Stimulated activated CD4-positive, alpha-beta T cell treated with anti-CD3 and anti-CD28 coated beads, Interleukin-12 subunit alpha, Interleukin-12 subunit beta, amount 100 ng/mL, for 24 hours (primary cell): ENCODE results near the gene SH3GL1.

ENCODE experiments used
- DNase-seq, 2 experiments: peaks; one replicate each; pipeline ENCODE4 v3.0.0-alpha.2; 2020; ENCODE audit warnings: low read depth in 2 of 2

The SH3GL1 gene

GRCh38 chr19:4375164-4376027 is 25.0 kb downstream of the SH3GL1 start:
- no peak for DNase-seq

DNA sequence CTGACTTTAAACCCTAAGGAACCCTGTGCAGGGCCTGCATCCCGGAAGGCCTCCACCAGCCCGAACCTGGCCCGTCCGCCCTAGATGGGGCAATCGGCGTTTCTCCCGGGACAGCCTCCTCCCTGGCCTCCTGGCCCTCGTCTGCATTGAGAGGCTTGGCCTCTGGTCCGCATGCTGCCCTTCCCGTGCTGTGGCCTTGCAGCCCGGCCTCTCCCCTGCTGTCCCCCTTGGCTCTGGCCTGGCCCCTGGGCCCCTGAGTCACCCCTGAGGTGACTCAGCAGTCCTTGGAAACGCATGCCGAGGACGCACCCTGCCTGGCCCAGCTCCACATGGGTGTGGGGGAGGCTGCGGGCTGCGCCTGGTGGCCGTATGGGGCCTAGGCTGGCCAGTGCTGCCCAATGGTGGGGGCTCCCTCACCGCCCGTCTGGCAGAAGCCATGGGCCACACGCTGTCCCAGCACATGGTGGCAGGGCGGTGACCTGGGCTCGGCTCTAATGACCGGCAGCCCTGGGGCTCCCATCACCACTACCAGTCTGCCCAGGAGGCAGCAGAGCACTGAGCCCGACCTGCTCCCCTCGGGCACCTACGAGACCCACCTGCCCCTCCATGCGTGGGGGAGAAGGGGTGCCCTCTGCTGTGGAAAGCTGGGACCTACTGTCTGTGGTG is 25.7 kb downstream of the SH3GL1 start:
- no peak for DNase-seq

DNA sequence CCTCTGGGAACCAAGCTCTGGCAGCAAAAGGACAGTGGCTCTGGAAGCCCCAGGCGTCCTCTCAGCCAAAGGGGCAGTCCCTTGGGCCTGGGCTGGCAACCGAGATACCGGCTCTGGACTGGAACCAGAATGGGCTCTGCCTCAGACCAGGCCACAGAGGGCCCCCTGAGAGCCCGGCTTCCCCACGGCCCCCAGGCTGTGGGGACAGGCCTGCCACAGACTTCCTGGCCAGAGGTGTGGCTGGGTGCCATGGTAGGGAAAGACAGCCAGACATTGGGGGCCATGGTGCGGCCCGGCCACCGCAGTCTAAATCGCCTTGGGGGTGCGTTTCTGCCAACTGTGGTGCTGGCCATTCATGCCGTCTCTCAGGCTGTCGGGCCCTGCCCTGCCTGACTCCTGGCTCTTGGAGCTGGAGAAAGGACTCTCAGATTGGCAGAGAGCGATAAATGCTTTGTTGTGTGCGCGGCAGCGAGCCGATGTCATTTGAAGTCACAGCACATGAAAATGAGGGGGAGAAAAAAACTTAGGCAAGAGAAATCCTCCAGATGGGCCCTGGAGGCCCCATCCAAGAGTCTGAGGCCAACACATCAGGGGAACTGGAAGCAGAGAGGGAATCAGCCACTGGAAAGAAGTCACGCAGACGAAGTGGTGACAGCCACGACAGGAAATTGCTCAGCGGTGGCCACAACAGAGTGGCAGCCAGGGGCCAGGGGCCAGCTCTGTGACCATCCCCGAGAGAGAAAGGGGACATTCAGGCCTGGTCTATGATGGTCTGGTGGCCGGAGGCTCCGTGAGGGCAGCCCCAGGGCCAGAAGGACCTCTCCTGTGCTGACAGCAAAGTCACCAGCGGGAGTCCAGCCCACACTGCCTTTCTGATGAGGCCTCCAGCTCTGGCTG is 26.5 kb downstream of the SH3GL1 start:
- DNase-seq: no peak

DNA sequence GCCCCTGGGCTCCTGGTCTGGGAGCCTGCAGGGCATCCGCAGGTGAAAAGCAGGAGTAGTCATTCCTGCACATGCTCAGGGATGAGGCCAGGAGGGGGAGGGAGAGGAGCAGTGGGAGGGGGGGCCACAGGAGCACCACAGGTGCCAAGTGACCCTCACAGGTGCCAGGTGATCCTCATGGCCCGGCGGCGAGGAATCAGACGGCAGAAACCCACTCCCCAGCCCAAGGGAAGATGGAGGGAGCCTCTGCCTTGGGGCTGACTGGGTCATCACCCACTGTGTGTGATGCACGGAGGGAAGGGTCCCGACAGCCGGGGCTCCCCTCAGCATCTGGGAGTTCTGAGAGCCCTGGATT is 27.4 kb downstream of the SH3GL1 start:
- no peak for DNase-seq

DNA sequence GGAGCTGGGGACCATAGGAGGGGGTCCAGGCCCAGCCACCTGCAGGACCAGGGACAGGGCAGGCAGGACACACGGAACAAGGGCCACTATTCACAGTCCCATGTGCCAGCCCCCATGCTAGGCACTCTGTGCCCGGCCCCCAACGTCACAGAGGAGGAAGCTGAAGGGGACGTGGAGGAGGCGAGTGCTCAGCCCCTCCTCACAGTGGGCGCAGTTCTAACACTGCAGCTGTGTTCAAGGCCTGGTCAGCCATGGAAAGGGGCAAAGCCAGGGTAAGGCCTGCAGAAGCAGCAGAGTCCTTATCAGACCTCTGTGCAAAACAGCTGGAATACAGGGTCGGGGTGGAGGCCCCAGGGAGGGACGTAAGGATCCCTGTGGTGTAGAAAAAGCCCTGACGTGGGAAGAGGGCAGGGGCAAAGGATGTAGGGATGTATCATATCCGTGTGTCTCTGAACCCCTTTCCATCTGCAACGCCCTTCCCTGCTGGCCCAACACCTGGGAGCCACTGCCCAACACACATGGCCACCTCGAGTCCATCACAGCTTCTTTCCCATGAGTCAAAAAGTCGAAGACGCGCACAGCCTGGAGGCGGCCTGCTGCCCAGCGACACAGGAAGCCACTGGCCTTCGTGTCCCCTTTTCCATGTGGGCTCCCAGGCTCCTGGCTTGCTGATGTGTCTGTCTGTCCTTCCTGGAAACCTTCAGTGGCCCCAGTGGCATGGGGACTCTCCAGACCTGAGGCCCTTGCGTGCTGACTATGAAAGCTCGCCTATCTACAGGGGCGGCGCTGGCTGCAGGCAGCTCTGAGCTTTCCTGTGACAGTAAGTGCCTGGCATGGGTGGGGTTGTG is 28.0 kb downstream of the SH3GL1 start:
- no peak for DNase-seq

- DNase-seq: no peak
Measured at GRCh38 chr19:4371247-4372164, 28.8 kb downstream of the SH3GL1 start.

DNA sequence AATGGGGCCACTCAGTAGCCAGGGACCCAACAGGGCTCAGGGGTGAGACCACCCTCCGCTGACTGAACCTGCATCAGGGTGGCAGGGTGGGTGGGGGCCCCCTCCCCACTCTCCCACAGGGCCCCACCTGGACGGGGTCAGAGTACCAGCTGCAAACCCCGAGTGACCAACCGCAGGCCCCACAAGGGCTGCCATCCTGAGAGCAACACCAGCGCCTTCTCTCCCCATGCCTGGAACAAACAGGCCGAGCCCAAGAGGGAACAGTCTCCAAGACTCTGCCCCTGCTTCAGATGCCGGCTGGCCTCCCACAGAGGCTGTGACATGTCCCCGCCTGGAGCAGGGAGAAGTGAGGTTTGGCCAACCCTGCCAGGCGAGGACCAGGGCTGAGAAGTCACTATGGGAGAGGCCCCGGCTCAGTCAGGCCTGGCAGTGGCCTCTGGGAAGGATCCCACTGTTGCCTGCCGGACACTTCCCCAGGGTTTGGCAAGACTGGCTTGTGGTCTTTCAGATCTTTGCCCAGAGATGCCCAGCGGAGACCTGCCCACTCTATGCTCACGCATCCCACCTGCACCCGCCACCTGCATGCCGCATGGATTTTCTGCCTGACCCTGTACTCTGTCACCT is 29.8 kb downstream of the SH3GL1 start:
- DNase-seq: no peak

GRCh38 chr19:4369888-4370260 is 30.5 kb downstream of the SH3GL1 start:
- peak; percentile 56 to 72 for DNase-seq

GRCh38 chr19:4369109-4369887 is 31.0 kb downstream of the SH3GL1 start:
- DNase-seq: peak; percentile 32 to 73

DNA sequence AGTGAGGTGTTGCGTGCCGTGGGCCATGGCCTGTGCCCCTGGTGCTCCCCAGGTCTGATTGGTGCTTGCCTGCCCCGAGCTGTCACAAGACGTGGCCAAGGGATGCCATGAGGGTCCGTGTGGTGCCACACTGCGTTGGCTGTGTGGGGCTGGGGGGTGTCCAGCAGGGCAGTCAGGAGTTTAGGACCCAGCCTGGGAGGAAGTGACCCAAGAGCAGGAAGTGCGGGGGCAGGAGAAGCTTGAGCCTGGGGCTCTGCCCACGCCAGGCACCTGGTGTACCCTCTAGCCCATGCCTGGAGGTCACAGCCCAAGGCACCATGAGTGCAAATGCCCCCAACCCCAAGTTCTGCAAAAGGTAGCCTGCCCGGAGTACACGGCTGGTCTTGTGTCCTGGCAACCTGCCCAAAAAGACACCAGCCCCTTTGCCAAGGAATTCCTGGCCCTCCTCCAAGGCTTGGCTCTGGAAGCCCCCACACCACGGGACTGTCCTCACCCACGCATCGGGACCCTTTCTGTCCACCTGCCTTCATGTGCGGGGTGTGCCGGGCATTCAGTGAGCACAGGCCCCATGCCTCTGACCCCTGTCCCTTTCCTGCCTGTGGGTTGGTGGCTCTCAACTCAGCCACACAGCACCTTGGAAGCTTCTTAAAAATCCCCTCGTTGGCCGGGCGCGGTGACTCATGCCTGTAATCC is 32.1 kb downstream of the SH3GL1 start:
- no peak for DNase-seq

DNA sequence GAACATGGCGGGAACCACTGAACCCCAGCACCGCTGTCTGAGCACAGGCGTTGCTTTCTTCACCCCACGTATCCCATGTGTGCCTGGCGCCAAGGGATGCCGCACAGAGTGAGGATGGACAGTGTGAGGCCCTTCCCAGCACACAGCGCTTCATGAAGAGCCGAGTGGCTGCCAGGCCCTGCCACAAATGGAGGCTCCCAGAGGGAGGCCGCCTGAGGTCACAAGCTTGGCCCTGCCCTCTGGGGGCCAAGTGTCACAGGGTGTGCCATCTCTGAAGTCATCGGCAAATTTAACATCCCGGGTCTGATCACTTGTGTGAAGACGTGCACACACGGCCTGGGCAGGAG is 32.6 kb downstream of the SH3GL1 start:
- DNase-seq: no peak

DNA sequence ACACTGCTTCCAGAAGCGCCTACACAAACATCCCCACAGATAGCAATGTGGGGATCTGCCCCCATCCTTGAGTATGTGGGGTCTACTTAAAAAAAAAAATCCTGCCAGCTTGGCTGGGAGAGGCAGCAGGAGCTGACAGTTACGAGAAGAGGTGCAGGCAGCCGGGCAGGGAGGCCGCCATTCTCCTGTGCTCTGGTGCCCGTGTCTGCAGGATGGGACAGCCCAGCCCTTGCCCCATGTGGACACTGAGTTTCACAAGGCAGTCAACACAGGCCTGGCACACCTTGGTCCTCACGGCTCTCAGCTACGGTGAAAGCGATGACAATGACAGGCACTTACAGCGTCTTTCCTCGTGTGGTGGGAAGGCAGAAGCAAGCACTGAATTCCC is 33.0 kb downstream of the SH3GL1 start:
- no peak for DNase-seq

GRCh38 chr19:4366666-4367335 is 33.5 kb downstream of the SH3GL1 start:
- DNase-seq: no peak

DNA sequence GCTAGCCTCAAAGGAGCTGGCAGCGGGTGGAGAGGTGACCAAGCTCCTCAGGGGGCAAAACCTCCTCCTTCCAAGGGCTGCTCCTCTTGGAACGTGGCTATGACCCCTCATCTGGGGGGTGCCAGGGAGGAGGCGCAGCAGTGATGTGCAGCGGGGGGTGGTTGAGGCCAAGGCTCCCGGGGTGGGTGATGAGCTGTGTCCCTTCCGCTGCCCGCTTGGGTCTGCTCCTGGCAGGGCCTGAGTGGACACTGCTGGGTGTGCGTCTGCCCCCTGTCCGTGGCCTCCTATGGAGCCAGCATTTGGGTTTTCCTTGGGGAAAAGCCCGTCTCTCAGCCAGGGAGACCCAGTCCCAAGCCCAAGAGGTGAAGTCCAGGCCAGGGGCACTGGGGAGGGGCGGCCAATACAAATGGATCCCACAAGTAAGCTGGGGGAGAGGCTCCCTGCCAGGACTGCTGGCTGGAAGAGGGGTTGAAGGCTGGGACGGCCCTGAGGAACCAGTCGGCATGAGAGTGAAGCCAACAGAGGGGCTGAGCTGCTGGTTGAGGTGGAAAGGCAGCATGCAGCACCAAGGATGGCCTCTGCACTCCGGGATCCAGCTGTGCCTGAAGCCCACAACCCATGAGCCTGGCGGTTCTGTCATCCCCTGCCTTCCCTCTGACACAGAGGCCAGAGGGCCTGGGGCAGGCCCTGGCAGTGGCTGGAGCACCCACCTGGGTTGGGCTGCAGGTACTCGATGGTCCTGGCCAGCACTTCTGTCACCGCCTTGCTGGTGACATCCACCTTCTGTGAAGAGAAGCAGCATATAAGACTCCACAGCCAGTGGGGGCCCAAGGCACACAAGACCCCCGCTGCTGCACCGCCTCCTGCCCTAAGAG is 34.3 kb downstream of the SH3GL1 start:
- DNase-seq: no peak

DNA sequence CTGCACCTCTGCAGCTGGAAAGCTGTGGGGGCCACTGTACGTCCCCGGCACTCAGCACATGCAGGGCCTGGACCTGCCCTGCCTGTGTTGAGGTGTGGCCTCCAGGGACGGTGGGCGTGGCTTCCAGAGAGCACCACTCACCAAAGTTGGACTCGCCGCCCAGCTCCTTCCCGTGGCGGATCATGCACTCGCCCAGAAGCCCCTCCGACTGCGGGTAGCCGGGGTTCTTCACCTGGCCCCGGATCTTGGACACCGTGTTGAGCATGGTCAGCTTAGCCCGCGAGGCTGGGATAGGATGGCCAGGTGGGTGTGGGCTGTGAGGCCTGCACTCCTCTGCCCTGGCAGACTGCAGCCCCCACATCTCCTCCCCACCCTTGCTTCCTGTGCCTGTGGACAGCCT is 35.0 kb downstream of the SH3GL1 start:
- DNase-seq: no peak

DNA sequence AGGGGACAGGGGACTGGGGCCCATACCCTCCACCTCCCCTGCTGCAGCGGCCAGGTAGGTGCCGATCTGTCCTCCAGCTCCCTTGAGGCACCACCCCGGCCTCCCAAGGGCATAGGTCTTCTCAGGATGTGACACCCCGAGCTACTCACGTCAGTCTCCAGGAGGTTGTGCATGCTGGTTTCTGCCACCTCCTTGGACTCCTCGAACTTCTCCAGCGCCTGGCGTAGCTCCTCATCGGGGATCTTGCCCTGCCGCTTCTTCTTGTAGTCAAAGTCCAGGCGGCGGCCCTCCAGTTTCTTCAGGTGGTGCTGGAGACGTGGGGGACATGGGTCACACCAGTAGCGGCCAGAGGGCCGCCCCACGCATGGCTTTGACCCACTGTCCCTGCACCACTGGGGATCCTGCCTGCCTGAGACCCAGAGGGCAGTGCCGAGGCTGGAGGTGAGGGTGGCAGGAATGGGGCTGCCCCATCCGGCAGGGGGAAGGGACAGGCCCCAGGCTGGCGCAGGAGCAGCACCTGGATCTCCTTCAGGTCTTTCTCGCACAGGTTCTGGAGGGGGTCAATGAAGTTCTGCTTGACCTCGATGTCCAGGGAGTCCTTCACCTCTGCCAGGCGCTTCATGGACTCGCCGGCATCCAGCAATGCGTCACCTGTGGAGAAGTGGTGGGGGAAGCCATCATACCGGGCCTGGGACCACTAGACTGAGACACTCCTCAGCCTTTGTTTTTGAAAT is 36.6 kb downstream of the SH3GL1 start:
- no peak for DNase-seq
